ENCODE measurements around the gene JMY.
"Not testable (repeated sequence)": the region's sequence is repeated elsewhere in the genome, so short reads cannot be mapped to it uniquely, and the experiment has no call there.

The JMY gene

GRCh38 chr5:79236362-79236969, 535 bp downstream of the JMY start:
- DNase-seq (ENCODE audit: extremely low read depth in 1 of 2, low read depth in 1 of 2), result peak in 1 of 2 donors; percentile 16

GRCh38 chr5:79236970-79237739, 1.2 kb downstream of the JMY start:
- DNase-seq (ENCODE audit: extremely low read depth in 1 of 2, low read depth in 1 of 2), result peak in 1 of 2 donors; percentile 16

GRCh38 chr5:79237740-79238560, 2.0 kb downstream of the JMY start:
- no peak for DNase-seq (ENCODE audit: extremely low read depth in 1 of 2, low read depth in 1 of 2)

GRCh38 chr5:79240561-79240960, 4.6 kb downstream of the JMY start:
- DNase-seq (ENCODE audit: extremely low read depth in 1 of 2, low read depth in 1 of 2), result no peak

- DNase-seq (ENCODE audit: extremely low read depth in 1 of 2, low read depth in 1 of 2), result no peak
Measured at GRCh38 chr5:79241535-79241979, 5.6 kb downstream of the JMY start.

- no peak for DNase-seq (ENCODE audit: extremely low read depth in 1 of 2, low read depth in 1 of 2)
Measured at GRCh38 chr5:79242242-79243039, 6.5 kb downstream of the JMY start.

GRCh38 chr5:79243224-79243623, 7.3 kb downstream of the JMY start:
- DNase-seq (ENCODE audit: extremely low read depth in 1 of 2, low read depth in 1 of 2), result no peak

- DNase-seq (ENCODE audit: extremely low read depth in 1 of 2, low read depth in 1 of 2), result not testable (repeated sequence)
Measured at GRCh38 chr5:79254067-79254466, 18.1 kb downstream of the JMY start.

GRCh38 chr5:79255786-79256557, 20.0 kb downstream of the JMY start:
- DNase-seq (ENCODE audit: extremely low read depth in 1 of 2, low read depth in 1 of 2), result peak in 1 of 2 donors; percentile 7

GRCh38 chr5:79256563-79256962, 20.6 kb downstream of the JMY start:
- DNase-seq (ENCODE audit: extremely low read depth in 1 of 2, low read depth in 1 of 2), result no peak

GRCh38 chr5:79257314-79257713, 21.4 kb downstream of the JMY start:
- no peak for DNase-seq (ENCODE audit: extremely low read depth in 1 of 2, low read depth in 1 of 2)

GRCh38 chr5:79258801-79259200, 22.9 kb downstream of the JMY start:
- DNase-seq (ENCODE audit: extremely low read depth in 1 of 2, low read depth in 1 of 2), result no peak

- no peak for DNase-seq (ENCODE audit: extremely low read depth in 1 of 2, low read depth in 1 of 2)
Measured at GRCh38 chr5:79259383-79259782, 23.5 kb downstream of the JMY start.

GRCh38 chr5:79259810-79260209, 23.9 kb downstream of the JMY start:
- no peak for DNase-seq (ENCODE audit: extremely low read depth in 1 of 2, low read depth in 1 of 2)

GRCh38 chr5:79261897-79262296, 26.0 kb downstream of the JMY start:
- DNase-seq (ENCODE audit: extremely low read depth in 1 of 2, low read depth in 1 of 2), result no peak

- no peak for DNase-seq (ENCODE audit: extremely low read depth in 1 of 2, low read depth in 1 of 2)
Measured at GRCh38 chr5:79263290-79263689, 27.4 kb downstream of the JMY start.

GRCh38 chr5:79267180-79267579, 31.2 kb downstream of the JMY start:
- DNase-seq (ENCODE audit: extremely low read depth in 1 of 2, low read depth in 1 of 2), result no peak

GRCh38 chr5:79269733-79270166, 33.8 kb downstream of the JMY start:
- DNase-seq (ENCODE audit: extremely low read depth in 1 of 2, low read depth in 1 of 2), result no peak

- DNase-seq (ENCODE audit: extremely low read depth in 1 of 2, low read depth in 1 of 2), result no peak
Measured at GRCh38 chr5:79273341-79273740, 37.4 kb downstream of the JMY start.

- DNase-seq (ENCODE audit: extremely low read depth in 1 of 2, low read depth in 1 of 2), result no peak
Measured at GRCh38 chr5:79284846-79285245, 48.9 kb downstream of the JMY start.

Measured in stimulated activated CD8-positive, alpha-beta memory T cell treated with anti-CD3 and anti-CD28 coated beads, Interleukin-7, amount 100 ng/mL, for 48 hours (primary cell).